NT2/D1 (cell line): Measurements from ENCODE around the gene TTR.

ENCODE experiments used
- YY1 ChIP-seq: IDR thresholded peaks from 2 replicates; pipeline ENCODE4 v1.6.1; 2011; ENCODE audit not compliant: insufficient read length, insufficient read depth
- ZNF274 ChIP-seq: IDR thresholded peaks from 2 replicates; pipeline ENCODE4 v1.6.1; 2011; ENCODE audit warnings: mild to moderate bottlenecking, low read depth, low read length

DNA sequence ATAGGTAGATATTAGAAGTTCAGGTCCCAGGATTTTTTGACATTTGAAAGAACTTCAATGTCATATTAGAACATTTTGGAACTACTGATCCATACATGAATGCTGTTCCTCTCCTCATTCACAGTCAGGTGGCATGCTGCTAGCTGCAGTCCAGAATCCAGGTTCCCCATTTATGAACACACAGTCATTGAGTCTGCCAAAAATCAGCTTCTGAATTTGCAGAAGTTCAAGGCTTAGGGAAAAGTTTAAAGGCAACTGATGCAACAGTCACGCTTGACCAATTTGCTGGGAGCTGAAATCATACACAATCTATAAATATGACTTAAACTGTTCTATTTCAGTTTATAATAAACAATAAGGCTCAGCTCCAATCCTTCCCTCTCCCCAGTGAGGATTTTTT, 17.3 kb upstream of the TTR start:
- TF ChIP-seq YY1 (no peak), ZNF274 (no peak)
